ENCODE measurements around the gene CTIF. TPM values are rescaled to one million over a fixed set of nuclear protein-coding genes. Genes with fewer than 3 reads are reported as not detected.

Gene CTIF
- polyA plus RNA-seq, 1 donor from 2014 or later = 50.2 TPM

DNA sequence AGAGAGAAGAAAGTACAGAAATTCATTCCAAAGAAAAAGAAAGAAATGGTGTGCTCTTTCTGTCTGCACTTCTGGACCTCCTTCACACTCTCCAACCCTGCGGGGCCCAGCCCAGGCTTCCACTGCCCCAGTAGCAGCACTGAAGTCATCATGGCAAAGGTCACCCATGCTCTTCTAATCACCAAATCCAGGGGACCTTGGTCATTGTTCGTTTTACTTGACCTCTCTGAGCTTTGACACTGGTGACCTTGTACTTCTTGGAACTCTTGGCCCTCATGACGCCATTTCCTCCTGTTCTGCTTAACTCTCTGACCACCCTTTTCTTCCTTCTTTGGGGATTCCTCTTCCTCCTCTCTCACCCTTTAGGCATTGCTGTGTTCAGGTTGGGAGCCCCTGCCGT lies 306.3 kb downstream of the CTIF start:
- Histone ChIP-seq H3K27me3 (ENCODE audit: insufficient read depth, low read depth, low read length) (no peaks in the 10 kb centered on the region), H3K9me2 (ENCODE audit: insufficient read depth, low read length) (no peaks in the 10 kb centered on the region), H3K27ac (ENCODE audit: low read length) (no peak overlapping the region), H3K36me3 (ENCODE audit: insufficient read depth, low read length) (no peaks in the 10 kb centered on the region), H3K4me2 (ENCODE audit: low read length) (no peak overlapping the region), H3F3A (ENCODE audit: insufficient read depth, low read length, poor library complexity, severe bottlenecking) (no peaks in the 10 kb centered on the region), H3K9me3 (ENCODE audit: low read length) (no peaks in the 10 kb centered on the region), H3K79me2 (replicated peaks; ENCODE audit: insufficient read depth, low read length) (no peaks in the 10 kb centered on the region), H3K9ac (ENCODE audit: low read length) (no peak overlapping the region), H4K20me1 (ENCODE audit: insufficient read depth) (no peaks in the 10 kb centered on the region), H3K4me3 (ENCODE audit: low read length) (no peak overlapping the region), H2AFZ (ENCODE audit: low read depth, low read length) (no peak overlapping the region)
- no peak for TF ChIP-seq EP300 (conservative IDR thresholded peaks at IDR 0.05; ENCODE audit: poor library complexity, severe bottlenecking)
- no peak for TF ChIP-seq TAF1 (IDR thresholded peaks at IDR 0.05; ENCODE audit: low read depth)
- TF ChIP-seq, protein P1, sequence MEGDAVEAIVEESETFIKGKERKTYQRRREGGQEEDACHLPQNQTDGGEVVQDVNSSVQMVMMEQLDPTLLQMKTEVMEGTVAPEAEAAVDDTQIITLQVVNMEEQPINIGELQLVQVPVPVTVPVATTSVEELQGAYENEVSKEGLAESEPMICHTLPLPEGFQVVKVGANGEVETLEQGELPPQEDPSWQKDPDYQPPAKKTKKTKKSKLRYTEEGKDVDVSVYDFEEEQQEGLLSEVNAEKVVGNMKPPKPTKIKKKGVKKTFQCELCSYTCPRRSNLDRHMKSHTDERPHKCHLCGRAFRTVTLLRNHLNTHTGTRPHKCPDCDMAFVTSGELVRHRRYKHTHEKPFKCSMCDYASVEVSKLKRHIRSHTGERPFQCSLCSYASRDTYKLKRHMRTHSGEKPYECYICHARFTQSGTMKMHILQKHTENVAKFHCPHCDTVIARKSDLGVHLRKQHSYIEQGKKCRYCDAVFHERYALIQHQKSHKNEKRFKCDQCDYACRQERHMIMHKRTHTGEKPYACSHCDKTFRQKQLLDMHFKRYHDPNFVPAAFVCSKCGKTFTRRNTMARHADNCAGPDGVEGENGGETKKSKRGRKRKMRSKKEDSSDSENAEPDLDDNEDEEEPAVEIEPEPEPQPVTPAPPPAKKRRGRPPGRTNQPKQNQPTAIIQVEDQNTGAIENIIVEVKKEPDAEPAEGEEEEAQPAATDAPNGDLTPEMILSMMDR (IDR thresholded peaks at IDR 0.05; ENCODE audit: poor library complexity, severe bottlenecking) = no peak
- no peak for TF ChIP-seq MXI1 (conservative IDR thresholded peaks at IDR 0.05; ENCODE audit: poor library complexity, severe bottlenecking)
- TF ChIP-seq EZH2 (IDR thresholded peaks at IDR 0.05; ENCODE audit: borderline replicate concordance, insufficient read depth, low read length, poor library complexity, severe bottlenecking) = no peak
- no peak for TF ChIP-seq SMC3 (conservative IDR thresholded peaks at IDR 0.05; ENCODE audit: poor library complexity)
- no peak for TF ChIP-seq REST (IDR thresholded peaks at IDR 0.05; ENCODE audit: borderline replicate concordance)
- TF ChIP-seq POLR2AphosphoS5 (IDR thresholded peaks at IDR 0.05) = no peak
- TF ChIP-seq RAD21 (conservative IDR thresholded peaks at IDR 0.05) = no peak

GRCh38 chr18:48846423-48846932 lies 307.6 kb downstream of the CTIF start:
- H4K20me1 ChIP-seq (ENCODE audit: insufficient read depth) = no peaks in the 10 kb centered on the region
- no peaks in the 10 kb centered on the region for H3K27me3 ChIP-seq (ENCODE audit: insufficient read depth, low read depth, low read length)
- no peak overlapping the region for H3K4me2 ChIP-seq (ENCODE audit: low read length)
- H3K36me3 ChIP-seq (ENCODE audit: insufficient read depth, low read length) = no peaks in the 10 kb centered on the region
- no peaks in the 10 kb centered on the region for H3K9me3 ChIP-seq (ENCODE audit: low read length)
- H3K4me3 ChIP-seq (ENCODE audit: low read length) = no peak overlapping the region
- H3K9me2 ChIP-seq (ENCODE audit: insufficient read depth, low read length) = no peaks in the 10 kb centered on the region
- no peak overlapping the region for H3K27ac ChIP-seq (ENCODE audit: low read length)
- H3K9ac ChIP-seq (ENCODE audit: low read length) = no peak overlapping the region
- no peak for TF ChIP-seq POLR2AphosphoS5 (IDR thresholded peaks at IDR 0.05)
- TF ChIP-seq MXI1 (conservative IDR thresholded peaks at IDR 0.05; ENCODE audit: poor library complexity, severe bottlenecking) = no peak
- no peaks in the 10 kb centered on the region for H3K79me2 ChIP-seq (replicated peaks; ENCODE audit: insufficient read depth, low read length)
- H3F3A ChIP-seq (ENCODE audit: insufficient read depth, low read length, poor library complexity, severe bottlenecking) = no peaks in the 10 kb centered on the region
- H2AFZ ChIP-seq (ENCODE audit: low read depth, low read length) = no peak overlapping the region

All from neural cell (in vitro differentiated cells).